ENCODE results near the gene FBXO34.

DNA sequence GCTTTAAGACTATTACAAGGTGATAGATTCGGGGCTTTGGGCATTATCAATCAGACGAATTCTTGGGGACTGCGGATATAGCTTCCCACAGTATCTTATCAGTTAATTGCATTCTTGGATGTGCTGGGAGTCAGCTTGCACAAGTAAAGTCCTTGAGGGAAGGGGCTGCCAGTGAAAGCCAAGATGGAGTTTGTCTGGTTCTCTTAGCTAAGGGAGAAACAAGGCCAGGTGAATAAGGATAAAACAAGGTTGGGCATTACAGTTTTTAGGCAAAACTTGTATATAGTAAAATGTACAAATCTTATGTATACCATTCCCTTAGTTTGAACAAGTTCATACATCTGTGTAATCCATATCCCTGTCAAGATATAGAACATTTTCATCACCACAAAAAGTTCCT, 5.5 kb downstream of the FBXO34 start:
- TF ChIP-seq, protein P1, sequence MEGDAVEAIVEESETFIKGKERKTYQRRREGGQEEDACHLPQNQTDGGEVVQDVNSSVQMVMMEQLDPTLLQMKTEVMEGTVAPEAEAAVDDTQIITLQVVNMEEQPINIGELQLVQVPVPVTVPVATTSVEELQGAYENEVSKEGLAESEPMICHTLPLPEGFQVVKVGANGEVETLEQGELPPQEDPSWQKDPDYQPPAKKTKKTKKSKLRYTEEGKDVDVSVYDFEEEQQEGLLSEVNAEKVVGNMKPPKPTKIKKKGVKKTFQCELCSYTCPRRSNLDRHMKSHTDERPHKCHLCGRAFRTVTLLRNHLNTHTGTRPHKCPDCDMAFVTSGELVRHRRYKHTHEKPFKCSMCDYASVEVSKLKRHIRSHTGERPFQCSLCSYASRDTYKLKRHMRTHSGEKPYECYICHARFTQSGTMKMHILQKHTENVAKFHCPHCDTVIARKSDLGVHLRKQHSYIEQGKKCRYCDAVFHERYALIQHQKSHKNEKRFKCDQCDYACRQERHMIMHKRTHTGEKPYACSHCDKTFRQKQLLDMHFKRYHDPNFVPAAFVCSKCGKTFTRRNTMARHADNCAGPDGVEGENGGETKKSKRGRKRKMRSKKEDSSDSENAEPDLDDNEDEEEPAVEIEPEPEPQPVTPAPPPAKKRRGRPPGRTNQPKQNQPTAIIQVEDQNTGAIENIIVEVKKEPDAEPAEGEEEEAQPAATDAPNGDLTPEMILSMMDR (IDR thresholded peaks at IDR 0.05): no peak
- no peak for TF ChIP-seq POLR2A (IDR thresholded peaks at IDR 0.05)
